ENCODE measurements around the gene SMG7. TPM values are rescaled to one million over a fixed set of nuclear protein-coding genes. Genes with fewer than 3 reads are reported as not detected.

Gene SMG7
- total RNA-seq, 4 donors from 2014 or later, result 27.7 to 34.7 (median 32.7) TPM

GRCh38 chr1:183576537-183576936, 104.2 kb downstream of the SMG7 start:
- Histone ChIP-seq H3K27me3 (no peaks in the 10 kb centered on the region), H3K4me3 (no peak overlapping the region), H3K27ac (replicated peaks in 1 of 4) (peak overlapping the region in 1 of 4 donors; percentile 46), H3K4me1 (peaks cover 0 to 7% (median 1%) of the 10 kb centered on the region in 4 donors), H3K9me3 (no peaks in the 10 kb centered on the region), H3K36me3 (no peaks in the 10 kb centered on the region)
- intact Hi-C loops (cut with DNase I), result no loop called here
- no peak for DNase-seq (ENCODE audit: extremely low spot score)
- TF ChIP-seq POLR2A (IDR thresholded peaks at IDR 0.05; ENCODE audit: low read depth) (no peak), POLR2AphosphoS5 (IDR thresholded peaks at IDR 0.05) (no peak), CTCF (IDR thresholded peaks at IDR 0.05) (no peak), EP300 (IDR thresholded peaks at IDR 0.05) (no peak)
- WGBS, result 72% methylated on average over 8 of the region's 8 CpGs

GRCh38 chr1:183577897-183578465, 105.7 kb downstream of the SMG7 start:
- Histone ChIP-seq H3K4me1 (peaks cover 0 to 7% (median 1%) of the 10 kb centered on the region in 4 donors), H3K36me3 (no peaks in the 10 kb centered on the region), H3K27ac (replicated peaks in 1 of 4) (peak overlapping the region in 1 of 4 donors; percentile 12), H3K9me3 (no peaks in the 10 kb centered on the region), H3K4me3 (no peak overlapping the region), H3K27me3 (no peaks in the 10 kb centered on the region)
- WGBS, result 76% methylated on average over 7 of the region's 7 CpGs
- DNase-seq (ENCODE audit: extremely low spot score), result no peak
- intact Hi-C loops (cut with DNase I), result no loop called here
- TF ChIP-seq POLR2AphosphoS5 (IDR thresholded peaks at IDR 0.05) (no peak), EP300 (IDR thresholded peaks at IDR 0.05) (no peak), CTCF (IDR thresholded peaks at IDR 0.05) (no peak), POLR2A (IDR thresholded peaks at IDR 0.05; ENCODE audit: low read depth) (no peak)

GRCh38 chr1:183578856-183579255, 106.6 kb downstream of the SMG7 start:
- no peaks in the 10 kb centered on the region for H3K9me3 ChIP-seq
- H3K36me3 ChIP-seq, result no peaks in the 10 kb centered on the region
- no peak overlapping the region for H3K27ac ChIP-seq (replicated peaks in 1 of 4)
- no CpG with 5 or more reads among the region's 2 CpGs for WGBS
- H3K27me3 ChIP-seq, result no peaks in the 10 kb centered on the region
- TF ChIP-seq CTCF (IDR thresholded peaks at IDR 0.05), result no peak
- no peak for TF ChIP-seq POLR2AphosphoS5 (IDR thresholded peaks at IDR 0.05)
- TF ChIP-seq POLR2A (IDR thresholded peaks at IDR 0.05; ENCODE audit: low read depth), result no peak
- no peak for TF ChIP-seq EP300 (IDR thresholded peaks at IDR 0.05)
- intact Hi-C loops (cut with DNase I), result no loop called here
- DNase-seq (ENCODE audit: extremely low spot score), result no peak
- H3K4me3 ChIP-seq, result no peak overlapping the region
- H3K4me1 ChIP-seq, result peaks cover 0 to 7% (median 1%) of the 10 kb centered on the region in 4 donors

- Histone ChIP-seq H3K27me3 (no peaks in the 10 kb centered on the region), H3K36me3 (no peaks in the 10 kb centered on the region), H3K9me3 (no peaks in the 10 kb centered on the region), H3K4me3 (no peak overlapping the region), H3K27ac (replicated peaks in 1 of 4) (no peak overlapping the region), H3K4me1 (peaks cover 0 to 2% (median 0%) of the 10 kb centered on the region in 4 donors)
- WGBS, result 46% methylated on average over 8 of the region's 8 CpGs
- intact Hi-C loops (cut with DNase I), result no loop called here
- no peak for DNase-seq (ENCODE audit: extremely low spot score)
- TF ChIP-seq CTCF (IDR thresholded peaks at IDR 0.05) (peak in 1 of 3 experiments; percentile 5), POLR2AphosphoS5 (IDR thresholded peaks at IDR 0.05) (peak; percentile 12 to 35), EP300 (IDR thresholded peaks at IDR 0.05) (no peak), POLR2A (IDR thresholded peaks at IDR 0.05; ENCODE audit: low read depth) (no peak)
Measured at GRCh38 chr1:183580281-183580682, 108.0 kb downstream of the SMG7 start.

All from esophagus muscularis mucosa (tissue), 4 donors.